Measurements from ENCODE around the gene MUS81.

- TF ChIP-seq GATA2 (IDR thresholded peaks at IDR 0.05; ENCODE audit: low read depth, low read length) (no peak), GATA3 (IDR thresholded peaks at IDR 0.05; ENCODE audit: low read depth, low read length) (no peak)
Measured at GRCh38 chr11:65895482-65895981, 35.3 kb downstream of the MUS81 start.

Measured in SH-SY5Y (cell line).